Heart left ventricle (tissue), 13 donors: ENCODE data around the gene ASH1L.

Experiments
- POLR2A ChIP-seq, 2 donors: fragments of 450-650 bp; IDR thresholded peaks; one replicate each; pipeline ENCODE4 v1.6.1; 2017; ENCODE audit warnings: antibody characterized with exemption in 2 of 2, mild to moderate bottlenecking in 2 of 2, moderate library complexity in 2 of 2
- TF ChIP-seq, protein P1 (sequence below), 12 donors: fragments of 200-600 bp; sonication (generic) in 4 of 12; IDR thresholded peaks; one replicate each; pipeline versions ENCODE4 v1.5.0 to v1.8.0; 2018 to 2022; ENCODE audit warnings: antibody characterized with exemption in 12 of 12, mild to moderate bottlenecking in 5 of 12
- donor health status: ischemic (EF 13 %, LVEDD 7.1; RV severe dilation, severe dysfunction).
- donor health status: DM: no; HTN: yes; CAD: no.
- donor health status: DM: no; HTN: no; CAD: no.
- donor health status: ischemic (EF 25% LVEDD 6.9; RV normal size, moderate dysfunction).
- donor health status: ischemic (EF 25% LVEDD 5.7; RV mildly dilated, moderate dysfunction).
- donor health status: ischemic (EF 35%, LVEDD 5.7; RV mildly dilated, moderate dysfunction).
- donor health status: nonischemic (EF 11% LVEDD 7.7; RV severe dilation, severe dysfunction).
- donor health status: DM: yes; HTN: yes; CAD: no.
- donor health status: PGD.
- donor health status: ischemic (EF 29% LVEDD 5.4; RV normal size, mild dysfunction).
- donor health status: nonischemic (EF 23%, LVEDD 6.1; RV moderate dilation, normal function).

DNA sequence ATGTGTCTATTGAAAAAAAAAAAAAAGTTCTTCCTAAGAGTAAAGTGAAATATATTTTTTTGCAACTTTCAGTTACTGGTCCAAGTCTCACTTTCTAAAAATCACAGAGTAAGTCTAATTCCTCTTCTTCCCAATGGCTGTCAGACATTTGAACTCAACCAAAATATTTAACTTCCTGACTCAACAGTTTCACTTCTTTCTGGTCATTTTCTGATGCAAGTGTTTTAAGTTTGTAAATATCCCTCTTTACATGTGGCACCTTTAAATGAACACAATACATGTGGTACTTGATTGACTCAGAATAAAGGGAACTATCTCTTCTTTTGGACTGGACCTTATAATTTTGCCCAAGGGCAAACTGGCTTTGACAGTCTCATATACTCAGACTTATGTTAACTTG lies 76.7 kb downstream of the ASH1L start:
- TF ChIP-seq POLR2A (IDR thresholded peaks at IDR 0.05), result no peak
- TF ChIP-seq, protein P1, sequence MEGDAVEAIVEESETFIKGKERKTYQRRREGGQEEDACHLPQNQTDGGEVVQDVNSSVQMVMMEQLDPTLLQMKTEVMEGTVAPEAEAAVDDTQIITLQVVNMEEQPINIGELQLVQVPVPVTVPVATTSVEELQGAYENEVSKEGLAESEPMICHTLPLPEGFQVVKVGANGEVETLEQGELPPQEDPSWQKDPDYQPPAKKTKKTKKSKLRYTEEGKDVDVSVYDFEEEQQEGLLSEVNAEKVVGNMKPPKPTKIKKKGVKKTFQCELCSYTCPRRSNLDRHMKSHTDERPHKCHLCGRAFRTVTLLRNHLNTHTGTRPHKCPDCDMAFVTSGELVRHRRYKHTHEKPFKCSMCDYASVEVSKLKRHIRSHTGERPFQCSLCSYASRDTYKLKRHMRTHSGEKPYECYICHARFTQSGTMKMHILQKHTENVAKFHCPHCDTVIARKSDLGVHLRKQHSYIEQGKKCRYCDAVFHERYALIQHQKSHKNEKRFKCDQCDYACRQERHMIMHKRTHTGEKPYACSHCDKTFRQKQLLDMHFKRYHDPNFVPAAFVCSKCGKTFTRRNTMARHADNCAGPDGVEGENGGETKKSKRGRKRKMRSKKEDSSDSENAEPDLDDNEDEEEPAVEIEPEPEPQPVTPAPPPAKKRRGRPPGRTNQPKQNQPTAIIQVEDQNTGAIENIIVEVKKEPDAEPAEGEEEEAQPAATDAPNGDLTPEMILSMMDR (IDR thresholded peaks at IDR 0.05), result no peak
